Measurements from ENCODE around the gene TCL1B. TPM values are rescaled to one million over a fixed set of nuclear protein-coding genes. Genes with fewer than 3 reads are reported as not detected.

TCL1B gene
- total RNA-seq, 1 experiment from 2014 or later, result 3.6 TPM

DNA sequence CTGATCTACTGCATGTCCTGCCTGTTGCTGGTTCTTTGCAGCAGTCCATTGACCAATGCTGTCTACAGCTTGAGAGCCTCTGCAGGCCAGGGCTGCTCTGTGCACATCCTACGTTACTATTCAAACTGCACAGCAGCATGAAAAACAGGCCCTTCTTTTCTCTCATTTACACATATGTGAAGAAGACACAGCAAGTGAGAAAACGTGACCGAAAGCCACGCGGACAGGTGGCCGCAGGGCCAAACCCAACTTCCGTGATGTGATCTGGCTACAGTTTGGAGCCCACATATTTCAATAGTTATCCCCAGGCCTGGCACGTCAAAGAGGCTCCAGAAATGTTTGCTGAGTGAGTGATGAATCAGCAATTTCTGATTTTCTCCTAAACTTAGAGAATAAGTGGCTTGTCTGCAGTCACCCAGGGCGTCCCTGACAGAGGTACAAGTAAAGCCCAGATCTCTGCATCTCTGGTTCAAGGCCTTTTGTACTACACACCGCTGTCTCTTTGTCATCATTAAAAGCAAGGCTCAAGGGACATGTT is 17.9 kb upstream of the TCL1B start:
- Histone ChIP-seq H3K79me1 (ENCODE audit: insufficient read depth, low read depth, low read length, poor library complexity, severe bottlenecking) (no peaks in the 10 kb centered on the region), H3K18ac (ENCODE audit: insufficient read length, low read depth, low read length) (no peak overlapping the region), H3K9me3 (ENCODE audit: control insufficient read depth, low read depth, low read length) (no peaks in the 10 kb centered on the region), H2AFZ (ENCODE audit: low read length) (no peak overlapping the region), H3T11ph (ENCODE audit: low read length) (no peak overlapping the region), H2AK5ac (ENCODE audit: insufficient read length, low read length) (no peak overlapping the region), H3K14ac (ENCODE audit: insufficient read depth, low read length) (no peak overlapping the region), H4K5ac (ENCODE audit: insufficient read length, low read depth, low read length) (no peak overlapping the region), H3K4me1 (ENCODE audit: insufficient read depth, low read length) (peaks cover 5% of the 10 kb centered on the region; the same call in 1 of the 2 replicates), H4K8ac (replicated peaks; ENCODE audit: insufficient read length, low read depth, low read length) (no peak overlapping the region), H3K23ac (ENCODE audit: insufficient read length, low read depth, low read length) (no peak overlapping the region), H2BK5ac (ENCODE audit: insufficient read length, low read length) (no peak overlapping the region), H3K4me2 (ENCODE audit: insufficient read depth, insufficient read length, low read length) (no peak overlapping the region), H2BK120ac (ENCODE audit: low read depth, low read length, poor library complexity, severe bottlenecking) (no peak overlapping the region), H3K4ac (ENCODE audit: low read depth, low read length) (no peak overlapping the region), H2BK20ac (ENCODE audit: low read depth, low read length, poor library complexity, severe bottlenecking) (no peak overlapping the region), H2BK15ac (ENCODE audit: low read depth, low read length) (no peak overlapping the region), H2BK12ac (ENCODE audit: insufficient read length, low read depth, low read length) (no peak overlapping the region), H3K56ac (ENCODE audit: insufficient read length, low read depth, low read length) (no peak overlapping the region), H3K23me2 (ENCODE audit: insufficient read length, low read depth, low read length, poor library complexity, severe bottlenecking) (no peaks in the 10 kb centered on the region), H3K79me2 (ENCODE audit: insufficient read depth, low read length) (no peaks in the 10 kb centered on the region), H3K9ac (ENCODE audit: extremely low read depth, insufficient read length, low read length) (no peak overlapping the region), H3K27me3 (ENCODE audit: insufficient read depth, low read length) (no peaks in the 10 kb centered on the region), H4K20me1 (ENCODE audit: control insufficient read depth, insufficient read depth, insufficient read length) (no peaks in the 10 kb centered on the region), H4K91ac (ENCODE audit: insufficient read length, low read depth, low read length) (no peak overlapping the region), H3K27ac (ENCODE audit: insufficient read length, low read depth, low read length) (no peak overlapping the region)
- H3K9me3 Mint-ChIP-seq, result no peaks in the 10 kb centered on the region; a peak in 2 of 5 replicates
- H3K36me3 Mint-ChIP-seq (ENCODE audit: insufficient read depth in 1 of 3, low read depth in 3 of 3), result no peaks in the 10 kb centered on the region
- H3K4me1 Mint-ChIP-seq, result peaks cover 16 to 30% of the 10 kb centered on the region in 2 experiments
- TF ChIP-seq, protein P1, sequence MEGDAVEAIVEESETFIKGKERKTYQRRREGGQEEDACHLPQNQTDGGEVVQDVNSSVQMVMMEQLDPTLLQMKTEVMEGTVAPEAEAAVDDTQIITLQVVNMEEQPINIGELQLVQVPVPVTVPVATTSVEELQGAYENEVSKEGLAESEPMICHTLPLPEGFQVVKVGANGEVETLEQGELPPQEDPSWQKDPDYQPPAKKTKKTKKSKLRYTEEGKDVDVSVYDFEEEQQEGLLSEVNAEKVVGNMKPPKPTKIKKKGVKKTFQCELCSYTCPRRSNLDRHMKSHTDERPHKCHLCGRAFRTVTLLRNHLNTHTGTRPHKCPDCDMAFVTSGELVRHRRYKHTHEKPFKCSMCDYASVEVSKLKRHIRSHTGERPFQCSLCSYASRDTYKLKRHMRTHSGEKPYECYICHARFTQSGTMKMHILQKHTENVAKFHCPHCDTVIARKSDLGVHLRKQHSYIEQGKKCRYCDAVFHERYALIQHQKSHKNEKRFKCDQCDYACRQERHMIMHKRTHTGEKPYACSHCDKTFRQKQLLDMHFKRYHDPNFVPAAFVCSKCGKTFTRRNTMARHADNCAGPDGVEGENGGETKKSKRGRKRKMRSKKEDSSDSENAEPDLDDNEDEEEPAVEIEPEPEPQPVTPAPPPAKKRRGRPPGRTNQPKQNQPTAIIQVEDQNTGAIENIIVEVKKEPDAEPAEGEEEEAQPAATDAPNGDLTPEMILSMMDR (conservative IDR thresholded peaks at IDR 0.05), result no peak
- H3K27ac Mint-ChIP-seq, result no peak overlapping the region
- DNase-seq, result no peak
- peaks cover 92% of the 10 kb centered on the region for H3K27me3 Mint-ChIP-seq (ENCODE audit: low read depth)
- WGBS (ENCODE audit: extremely low coverage, insufficient read length, low lambda C conversion rate), result no CpG with 5 or more reads among the region's 10 CpGs
- H3K4me3 Mint-ChIP-seq, result no peak overlapping the region
